Left lung (tissue), 10 donors: ENCODE results near the gene GPAT3. TPM values are rescaled to one million over a fixed set of nuclear protein-coding genes. Genes with fewer than 3 reads are reported as not detected.
A peak's percentile ranks its signal among the peaks of the same experiment; 100 is the strongest.

Experiments
- ATAC-seq: fragments of 200-7000 bp; cut with Tn5 transposase; one replicate; pipeline ENCODE4 v1.9.1; 2020; ENCODE audit warnings: moderate library complexity
- DNase-seq, 4 donors: peaks; one replicate each; pipeline ENCODE4 v3.0.0-alpha.2; 2013 to 2020
- H3K27ac ChIP-seq, 2 donors: fragments of 200-600 bp; sonication (generic) in 1 of 2; one replicate each; pipeline versions ENCODE4 v1.5.0 to v1.8.0; 2020 to 2021
- H3K27me3 ChIP-seq, 2 donors: fragments of 200-600 bp; sonication (generic) in 1 of 2; one replicate each; pipeline versions ENCODE4 v1.5.0 to v1.8.0; 2020 to 2021
- H3K36me3 ChIP-seq, 2 donors: fragments of 200-600 bp; sonication (generic) in 1 of 2; one replicate each; pipeline versions ENCODE4 v1.5.0 to v1.8.0; 2020 to 2021
- H3K4me1 ChIP-seq, 2 donors: fragments of 200-600 bp; one replicate each; pipeline ENCODE4 v1.8.0; 2021
- H3K4me3 ChIP-seq, 2 donors: fragments of 200-600 bp; sonication (generic) in 1 of 2; one replicate each; pipeline versions ENCODE4 v1.5.0 to v1.8.0; 2020 to 2021; ENCODE audit warnings: mild to moderate bottlenecking in 1 of 2
- H3K9me3 ChIP-seq, 2 donors: fragments of 200-600 bp; sonication (generic) in 1 of 2; one replicate each; pipeline versions ENCODE4 v1.5.0 to v1.8.0; 2020 to 2021
- CTCF ChIP-seq, 2 donors: fragments of 200-600 bp; sonication (generic) in 1 of 2; IDR thresholded peaks; one replicate each; pipeline versions ENCODE4 v1.5.0 to v1.8.0; 2021; ENCODE audit warnings: antibody characterized with exemption in 2 of 2
- intact Hi-C, 2 donors: fragments of 100-400 bp; cut with DNase I; formaldehyde crosslinking; loops; one replicate each; pipeline versions ENCODE4 v1.11.2 to v1.14.2; 2022
- polyA plus RNA-seq, 6 donors: library from polyadenylated mRNA; unstranded; fragments of 120-200 nt; gene quantifications; one replicate each; pipeline ENCODE4 v1.2.1, GENCODE V29; 2013; ENCODE audit not compliant: insufficient read length in 6 of 6
- total RNA-seq, 2 donors: library from RNA; stranded (reverse); fragmentation: NEBNext Ultra II Directional; extraction: Animal tissue kit (Norgen Biotek cat#: 25700); gene quantifications; one replicate each; pipeline ENCODE4 v1.2.1, GENCODE V29; 2021
- donor health status: DM: no; HTN: yes; CAD: no.
- donor health status: DM: no; HTN: no; CAD: no.

GPAT3 gene
- total and polyA plus RNA-seq, 8 donors = 5.7 to 16.7 (median 14.2) TPM

GRCh38 chr4:83599183-83599582, 63.3 kb downstream of the GPAT3 start:
- ATAC-seq (peak; percentile 84), DNase-seq (no peak)
- Histone ChIP-seq H3K4me1 (no peaks in the 10 kb centered on the region), H3K27ac (no peak overlapping the region), H3K36me3 (peaks cover 0 to 36% of the 10 kb centered on the region in 2 donors), H3K27me3 (no peaks in the 10 kb centered on the region), H3K4me3 (no peak overlapping the region), H3K9me3 (peaks cover 0 to 3% of the 10 kb centered on the region in 2 donors)
- TF ChIP-seq CTCF (IDR thresholded peaks at IDR 0.05) = no peak
- intact Hi-C loops = no loop called here

GRCh38 chr4:83603129-83603528, 67.2 kb downstream of the GPAT3 start:
- TF ChIP-seq CTCF (IDR thresholded peaks at IDR 0.05) = no peak
- ATAC-seq (no peak), DNase-seq (no peak)

GRCh38 chr4:83604321-83604720, 68.4 kb downstream of the GPAT3 start:
- H3K4me3 ChIP-seq = no peak overlapping the region

More at GRCh38 chr4:83603129-83603528, 67.2 kb downstream of the GPAT3 start:
- intact Hi-C loops = no loop called here
- H3K9me3 ChIP-seq = peaks cover 0 to 3% of the 10 kb centered on the region in 2 donors
- no peaks in the 10 kb centered on the region for H3K27me3 ChIP-seq
- peaks cover 0 to 12% of the 10 kb centered on the region in 2 donors for H3K36me3 ChIP-seq
- no peak overlapping the region for H3K4me3 ChIP-seq
- H3K4me1 ChIP-seq = no peaks in the 10 kb centered on the region
- H3K27ac ChIP-seq = no peak overlapping the region

GRCh38 chr4:83605210-83605609, 69.3 kb downstream of the GPAT3 start:
- no peak for ATAC-seq
- Histone ChIP-seq H3K36me3 (peaks cover 0 to 6% of the 10 kb centered on the region in 2 donors), H3K4me1 (no peaks in the 10 kb centered on the region), H3K27me3 (no peaks in the 10 kb centered on the region), H3K27ac (no peak overlapping the region), H3K9me3 (no peaks in the 10 kb centered on the region), H3K4me3 (no peak overlapping the region)
- no peak for DNase-seq
- TF ChIP-seq CTCF (IDR thresholded peaks at IDR 0.05) = no peak
- intact Hi-C loops = no loop called here

More at GRCh38 chr4:83604321-83604720, 68.4 kb downstream of the GPAT3 start:
- ATAC-seq = no peak
- H3K4me1 ChIP-seq = no peaks in the 10 kb centered on the region
- no peak for DNase-seq
- peaks cover 0 to 6% of the 10 kb centered on the region in 2 donors for H3K36me3 ChIP-seq
- intact Hi-C loops = no loop called here
- peaks cover 0 to 3% of the 10 kb centered on the region in 2 donors for H3K9me3 ChIP-seq
- H3K27me3 ChIP-seq = no peaks in the 10 kb centered on the region
- peak overlapping the region in 1 of 2 donors; percentile 41 for H3K27ac ChIP-seq
- no peak for TF ChIP-seq CTCF (IDR thresholded peaks at IDR 0.05)

GRCh38 chr4:83605744-83606172, 69.8 kb downstream of the GPAT3 start:
- TF ChIP-seq CTCF (IDR thresholded peaks at IDR 0.05) = no peak
- Histone ChIP-seq H3K9me3 (peaks cover 0 to 2% of the 10 kb centered on the region in 2 donors), H3K27me3 (no peaks in the 10 kb centered on the region), H3K27ac (no peak overlapping the region), H3K36me3 (peaks cover 0 to 5% of the 10 kb centered on the region in 2 donors), H3K4me3 (no peak overlapping the region), H3K4me1 (no peaks in the 10 kb centered on the region)
- ATAC-seq = no peak
- intact Hi-C loops = no loop called here
- no peak for DNase-seq
